Fibroblast of skin of back (primary cell): Measurements from ENCODE around the gene IFIT1B.
"Not testable (repeated sequence)": the region's sequence is repeated elsewhere in the genome, so short reads cannot be mapped to it uniquely, and the experiment has no call there.

Experiments used
- DNase-seq: peaks from one replicate; pipeline ENCODE4 v3.0.0-alpha.2; 2013

IFIT1B gene

DNA sequence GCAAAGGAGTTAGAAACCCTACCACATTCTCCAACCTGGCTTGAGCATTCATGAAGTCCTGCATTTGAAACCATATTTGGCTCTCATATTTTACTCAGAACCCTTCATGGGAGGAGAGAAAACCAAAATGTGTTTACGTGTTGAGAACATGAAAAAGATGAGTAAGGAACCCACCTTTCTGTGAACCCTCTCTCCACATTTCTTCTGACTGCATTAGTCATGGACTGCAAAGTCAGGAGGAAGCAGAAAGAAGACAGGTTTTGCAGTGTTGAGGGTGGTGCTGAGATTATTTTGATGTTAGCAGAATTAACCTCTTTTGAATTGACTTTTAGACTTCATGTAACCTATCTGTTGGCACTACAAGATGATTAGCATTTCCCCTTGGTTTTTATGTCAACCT is 4.9 kb downstream of the IFIT1B start:
- no peak for DNase-seq

DNA sequence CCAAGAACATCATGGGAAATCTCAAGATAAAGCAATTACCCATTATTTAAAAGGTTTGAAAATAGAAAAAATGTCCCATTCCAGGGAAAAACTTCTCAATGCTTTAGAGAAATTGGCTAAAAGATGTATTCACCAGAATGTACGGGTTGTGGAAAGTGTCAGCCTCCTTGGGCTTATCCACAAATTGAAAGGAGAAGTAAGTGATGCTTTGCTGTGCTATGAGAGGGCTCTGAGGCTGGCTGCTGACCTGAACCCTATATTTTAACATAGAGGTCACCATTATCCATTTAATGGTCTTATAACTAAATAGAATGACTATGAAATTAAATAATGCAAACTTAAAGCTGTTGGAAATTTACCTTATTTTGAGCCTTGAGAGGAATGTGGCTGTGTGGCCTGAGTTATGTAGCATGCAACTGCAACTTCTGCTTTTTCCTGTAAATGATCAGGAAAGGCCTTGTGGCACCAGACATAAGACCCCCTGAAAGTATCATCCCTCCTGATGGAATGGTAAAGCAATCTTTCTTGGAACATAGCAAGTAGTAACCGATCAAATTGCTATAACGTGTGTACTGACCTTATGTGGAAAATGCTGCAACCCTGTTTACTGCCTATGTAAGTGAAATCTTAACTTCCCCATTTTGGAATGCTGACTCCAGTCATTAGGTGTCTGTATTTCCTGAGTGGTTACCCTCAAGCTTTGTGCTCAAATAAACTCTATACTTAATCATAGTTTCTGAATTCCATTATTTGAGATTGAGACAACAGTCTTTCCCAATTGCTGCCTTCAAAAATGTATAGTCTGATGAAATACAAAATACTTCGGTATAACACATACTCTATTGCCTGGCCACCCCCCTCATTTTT is 6.9 kb downstream of the IFIT1B start:
- DNase-seq, result no peak

- peak; percentile 26 for DNase-seq
Observed at GRCh38 chr10:89388806-89389205, 10.9 kb downstream of the IFIT1B start.

GRCh38 chr10:89389254-89389653 is 11.4 kb downstream of the IFIT1B start:
- DNase-seq, result peak; percentile 36

GRCh38 chr10:89390476-89391225 is 12.8 kb downstream of the IFIT1B start:
- DNase-seq, result no peak

DNA sequence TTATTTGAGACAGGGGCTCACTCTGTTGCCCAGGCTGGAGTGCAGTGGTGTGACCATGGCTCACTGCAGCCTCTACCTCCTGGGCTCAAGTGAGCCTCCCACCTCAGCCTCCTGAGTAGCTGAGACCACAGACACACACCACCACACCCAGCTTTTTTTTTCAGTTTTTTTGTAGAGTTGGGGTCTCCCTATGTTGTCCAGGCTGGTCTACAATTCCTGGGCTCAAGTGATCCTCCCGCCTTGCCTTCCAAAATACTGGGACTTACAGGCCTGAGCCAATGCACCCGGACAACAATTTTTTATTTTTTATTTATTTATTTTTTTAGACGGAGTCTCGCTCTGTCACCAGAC is 13.3 kb downstream of the IFIT1B start:
- not testable (repeated sequence) for DNase-seq

DNA sequence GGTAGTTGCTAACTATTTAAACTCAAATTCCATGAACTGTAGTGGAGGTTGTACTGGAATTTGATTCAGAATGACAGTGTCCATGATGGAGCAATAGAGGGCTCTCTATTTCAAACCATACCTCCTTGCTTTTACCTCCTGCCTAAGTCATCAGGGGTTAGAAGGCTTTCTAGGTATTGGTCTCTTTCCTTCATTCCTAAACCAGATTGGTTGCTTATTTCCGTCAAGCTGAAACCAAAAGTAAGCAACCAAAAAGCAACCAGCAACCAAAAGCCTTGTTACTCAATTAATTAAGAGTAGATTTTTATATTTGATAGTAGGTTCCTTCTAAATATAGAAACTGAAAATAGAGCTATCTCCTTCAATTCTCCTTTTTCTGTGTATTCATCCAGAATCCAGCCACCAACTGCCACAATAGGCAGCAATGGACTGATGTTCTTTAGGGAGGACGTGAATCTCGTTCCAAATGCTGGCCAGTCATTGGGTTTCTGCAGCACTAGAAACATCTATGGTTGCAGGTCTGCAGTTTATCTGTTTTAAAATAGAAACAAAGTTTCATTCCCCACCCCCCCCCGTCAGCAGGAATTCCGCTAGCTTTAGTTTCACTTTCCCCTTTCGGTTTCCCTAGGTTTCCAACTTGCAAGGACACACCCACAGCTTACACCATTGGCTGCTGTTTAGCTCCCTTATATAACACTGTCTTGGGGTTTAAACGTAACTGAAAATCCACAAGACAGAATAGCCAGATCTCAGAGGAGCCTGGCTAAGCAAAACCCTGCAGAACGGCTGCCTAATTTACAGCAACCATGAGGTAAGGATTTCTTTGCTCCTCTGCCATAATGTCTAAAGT is 14.3 kb downstream of the IFIT1B start, which contains the start of gene IFIT1:
TSS of gene IFIT1 (plus strand) at position 717 of the 850 bp plus-strand sequence. CDS start at position 807, 90 bp downstream.
- DNase-seq, result peak; percentile 87

- peak; percentile 38 for DNase-seq
Observed at GRCh38 chr10:89392974-89393373, 15.1 kb downstream of the IFIT1B start.

DNA sequence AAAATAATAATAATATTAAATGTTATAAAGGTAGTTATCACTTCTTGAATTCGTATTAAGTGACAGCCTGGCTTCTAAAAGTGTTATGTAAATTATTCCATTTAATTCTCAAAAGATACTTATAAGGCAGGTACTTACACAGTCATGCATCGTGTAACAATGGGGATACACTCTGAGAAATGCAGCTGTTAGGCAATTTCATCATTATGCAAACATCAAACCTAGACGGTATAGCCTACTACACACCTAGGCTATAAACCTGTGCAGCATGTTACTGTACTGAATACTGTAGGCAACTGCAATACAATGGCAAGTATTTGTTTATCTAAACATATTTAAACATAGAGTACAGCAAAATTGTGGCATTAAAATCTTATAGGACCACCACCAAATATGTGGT is 16.0 kb downstream of the IFIT1B start:
- DNase-seq, result no peak

DNA sequence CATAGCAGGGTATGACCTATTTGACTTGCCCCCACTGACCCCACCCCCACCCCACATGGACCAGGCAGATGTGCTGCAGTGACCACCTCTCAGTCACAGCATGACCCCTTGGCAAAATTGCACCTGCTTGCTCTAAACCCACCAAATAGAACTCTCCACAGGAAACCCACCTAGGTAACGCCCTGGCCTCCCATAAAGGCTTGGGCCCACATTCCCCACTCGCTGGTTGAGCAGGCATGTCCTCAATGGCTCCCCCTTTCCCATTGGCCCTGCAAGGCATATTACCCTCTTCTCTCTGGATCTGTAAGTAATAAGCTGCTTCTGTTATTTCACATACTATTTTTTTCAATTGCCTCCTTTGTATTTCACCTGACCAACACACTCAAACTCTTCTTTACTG is 17.3 kb downstream of the IFIT1B start:
- DNase-seq, result no peak

GRCh38 chr10:89398003-89398749 is 20.3 kb downstream of the IFIT1B start:
- DNase-seq, result peak; percentile 41

DNA sequence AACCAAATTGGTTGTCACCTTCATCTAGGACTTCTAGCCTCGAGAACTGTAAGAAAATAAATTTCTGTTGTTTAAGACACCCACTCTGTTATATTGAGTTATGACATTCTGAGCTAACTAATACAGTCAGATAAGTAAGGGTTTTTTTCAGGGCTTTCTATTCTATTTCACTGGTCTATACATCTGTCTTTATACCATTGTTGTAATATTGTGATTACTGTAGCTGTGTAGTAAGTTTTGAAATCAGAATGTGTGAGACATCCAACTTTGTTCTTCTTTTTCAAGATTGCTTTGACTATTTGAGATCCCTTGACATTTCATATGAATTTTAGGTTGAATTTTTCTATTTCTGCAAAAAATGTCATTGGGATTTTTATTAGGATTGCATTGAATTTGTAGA is 22.1 kb downstream of the IFIT1B start:
- DNase-seq, result no peak

DNA sequence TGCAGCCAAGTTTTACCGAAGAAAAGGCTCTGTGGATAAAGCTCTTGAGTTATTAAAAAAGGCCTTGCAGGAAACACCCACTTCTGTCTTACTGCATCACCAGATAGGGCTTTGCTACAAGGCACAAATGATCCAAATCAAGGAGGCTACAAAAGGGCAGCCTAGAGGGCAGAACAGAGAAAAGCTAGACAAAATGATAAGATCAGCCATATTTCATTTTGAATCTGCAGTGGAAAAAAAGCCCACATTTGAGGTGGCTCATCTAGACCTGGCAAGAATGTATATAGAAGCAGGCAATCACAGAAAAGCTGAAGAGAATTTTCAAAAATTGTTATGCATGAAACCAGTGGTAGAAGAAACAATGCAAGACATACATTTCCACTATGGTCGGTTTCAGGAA is 25.2 kb downstream of the IFIT1B start:
- DNase-seq, result no peak

DNA sequence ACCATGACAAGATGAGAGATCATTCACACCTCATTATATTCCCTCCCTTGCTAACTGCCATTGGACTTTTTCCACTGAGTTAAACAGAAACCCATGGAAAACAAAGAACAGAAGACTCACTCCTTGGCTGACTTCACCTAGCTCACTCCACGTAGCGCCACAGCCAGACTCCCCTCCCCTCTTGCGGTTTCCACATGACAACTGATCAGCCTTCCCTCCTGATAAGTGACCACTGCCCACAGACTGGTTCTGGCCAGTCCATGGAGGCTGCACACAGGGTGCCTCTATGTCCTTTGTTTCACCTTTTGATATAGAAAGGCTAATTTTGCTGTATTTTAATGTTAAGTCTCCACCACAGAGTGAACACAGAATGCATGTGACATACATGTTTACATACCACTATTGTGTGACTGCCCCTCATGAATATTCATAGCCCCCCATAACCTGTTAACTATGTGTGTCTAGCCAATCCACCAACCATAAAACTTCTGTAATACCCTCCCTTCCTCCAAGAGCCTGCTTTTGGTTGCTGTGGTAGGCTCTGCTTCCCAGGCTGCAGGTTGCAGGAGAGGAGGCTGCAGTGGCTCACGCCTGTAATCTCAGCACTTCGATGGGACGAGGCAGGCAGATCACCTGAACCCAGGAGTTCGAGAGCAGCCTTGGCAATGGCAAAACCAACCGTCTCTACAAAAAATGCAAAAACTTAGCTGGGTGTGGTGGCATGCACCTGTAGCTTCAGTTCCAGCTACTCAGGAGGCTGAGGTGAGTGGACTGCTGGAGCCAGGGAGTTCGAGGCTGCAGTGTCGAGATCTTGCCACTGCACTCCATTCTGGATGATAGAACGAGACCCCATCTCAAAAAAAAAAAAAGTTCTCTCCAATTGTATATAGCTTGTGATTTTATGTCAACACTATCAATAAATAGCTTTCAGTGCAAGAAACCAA is 26.5 kb downstream of the IFIT1B start:
- DNase-seq, result no peak

- not testable (repeated sequence) for DNase-seq
Observed at GRCh38 chr10:89406178-89406577, 28.3 kb downstream of the IFIT1B start.

- DNase-seq, result not testable (repeated sequence)
Observed at GRCh38 chr10:89407792-89408191, 29.9 kb downstream of the IFIT1B start.

DNA sequence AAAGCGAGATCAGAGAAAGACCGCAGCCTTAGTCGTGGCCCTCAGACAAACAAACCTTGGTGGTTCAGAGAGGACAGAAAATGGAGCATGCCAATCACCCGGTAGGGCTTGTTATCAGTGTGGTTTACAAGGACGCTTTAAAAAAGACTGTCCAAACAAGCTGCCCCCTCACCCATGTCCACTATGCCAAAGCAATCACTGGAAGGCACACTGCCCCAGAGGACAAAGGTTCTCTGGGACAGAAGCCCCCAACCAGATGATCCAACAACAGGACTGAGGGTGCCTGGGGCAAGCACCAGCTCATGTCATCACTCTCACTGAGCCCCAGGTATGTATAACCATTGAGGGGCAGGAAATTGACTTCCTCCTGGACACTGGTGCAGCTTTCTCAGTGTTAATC is 31.4 kb downstream of the IFIT1B start:
- not testable (repeated sequence) for DNase-seq

GRCh38 chr10:89410551-89410950 is 32.7 kb downstream of the IFIT1B start:
- DNase-seq, result not testable (repeated sequence)

GRCh38 chr10:89411135-89411534 is 33.3 kb downstream of the IFIT1B start:
- not testable (repeated sequence) for DNase-seq

- DNase-seq, result not testable (repeated sequence)
Observed at GRCh38 chr10:89412276-89412675, 34.4 kb downstream of the IFIT1B start.

DNA sequence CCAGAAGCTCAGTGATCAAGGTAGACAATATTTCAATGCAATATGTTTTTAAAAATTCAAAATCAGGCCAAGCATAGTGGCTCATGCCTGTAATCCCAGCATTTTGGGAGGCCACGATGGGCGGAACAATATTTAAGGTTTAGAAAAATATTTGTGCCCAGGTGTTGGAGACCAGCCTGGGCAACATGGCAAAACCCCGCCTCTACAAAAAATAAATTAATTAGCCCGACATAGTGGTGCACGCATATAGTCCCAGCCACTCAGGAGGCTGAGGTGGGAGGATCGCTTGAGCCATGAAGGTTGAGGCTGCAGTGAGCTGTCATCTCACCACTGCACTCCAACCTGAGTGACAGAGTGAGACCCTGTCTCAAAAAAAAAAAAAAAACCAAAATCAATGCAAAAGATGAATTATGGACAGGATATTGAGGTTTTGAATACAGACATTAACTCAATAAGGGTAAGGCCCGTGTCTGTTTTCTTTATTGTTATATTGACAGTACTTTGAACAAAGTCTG is 35.6 kb downstream of the IFIT1B start:
- no peak for DNase-seq
